Measurements from ENCODE around the gene NXPH2.

- TF ChIP-seq, protein P1, sequence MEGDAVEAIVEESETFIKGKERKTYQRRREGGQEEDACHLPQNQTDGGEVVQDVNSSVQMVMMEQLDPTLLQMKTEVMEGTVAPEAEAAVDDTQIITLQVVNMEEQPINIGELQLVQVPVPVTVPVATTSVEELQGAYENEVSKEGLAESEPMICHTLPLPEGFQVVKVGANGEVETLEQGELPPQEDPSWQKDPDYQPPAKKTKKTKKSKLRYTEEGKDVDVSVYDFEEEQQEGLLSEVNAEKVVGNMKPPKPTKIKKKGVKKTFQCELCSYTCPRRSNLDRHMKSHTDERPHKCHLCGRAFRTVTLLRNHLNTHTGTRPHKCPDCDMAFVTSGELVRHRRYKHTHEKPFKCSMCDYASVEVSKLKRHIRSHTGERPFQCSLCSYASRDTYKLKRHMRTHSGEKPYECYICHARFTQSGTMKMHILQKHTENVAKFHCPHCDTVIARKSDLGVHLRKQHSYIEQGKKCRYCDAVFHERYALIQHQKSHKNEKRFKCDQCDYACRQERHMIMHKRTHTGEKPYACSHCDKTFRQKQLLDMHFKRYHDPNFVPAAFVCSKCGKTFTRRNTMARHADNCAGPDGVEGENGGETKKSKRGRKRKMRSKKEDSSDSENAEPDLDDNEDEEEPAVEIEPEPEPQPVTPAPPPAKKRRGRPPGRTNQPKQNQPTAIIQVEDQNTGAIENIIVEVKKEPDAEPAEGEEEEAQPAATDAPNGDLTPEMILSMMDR (IDR thresholded peaks at IDR 0.05), result no peak
- TF ChIP-seq RCOR1 (IDR thresholded peaks at IDR 0.05; ENCODE audit: low read length) (no peak), SIN3A (IDR thresholded peaks at IDR 0.05; ENCODE audit: borderline replicate concordance, low read depth, low read length) (no peak), RFX5 (IDR thresholded peaks at IDR 0.05; ENCODE audit: low read length) (no peak), TEAD4 (IDR thresholded peaks at IDR 0.05; ENCODE audit: borderline replicate concordance, insufficient read depth) (no peak), SMC3 (IDR thresholded peaks at IDR 0.05; ENCODE audit: low read depth, low read length) (no peak), EZH2phosphoT487 (IDR thresholded peaks at IDR 0.05; ENCODE audit: borderline replicate concordance, low read depth) (no peak)
- TF ChIP-seq, protein P2, sequence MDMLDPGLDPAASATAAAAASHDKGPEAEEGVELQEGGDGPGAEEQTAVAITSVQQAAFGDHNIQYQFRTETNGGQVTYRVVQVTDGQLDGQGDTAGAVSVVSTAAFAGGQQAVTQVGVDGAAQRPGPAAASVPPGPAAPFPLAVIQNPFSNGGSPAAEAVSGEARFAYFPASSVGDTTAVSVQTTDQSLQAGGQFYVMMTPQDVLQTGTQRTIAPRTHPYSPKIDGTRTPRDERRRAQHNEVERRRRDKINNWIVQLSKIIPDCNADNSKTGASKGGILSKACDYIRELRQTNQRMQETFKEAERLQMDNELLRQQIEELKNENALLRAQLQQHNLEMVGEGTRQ (IDR thresholded peaks at IDR 0.05; ENCODE audit: borderline replicate concordance, low read depth, low read length), result no peak
Observed at GRCh38 chr2:138742441-138743057, 37.6 kb downstream of the NXPH2 start.
